Gastroesophageal sphincter (tissue), 4 donors: ENCODE results near the gene CCDC187. TPM values are rescaled to one million over a fixed set of nuclear protein-coding genes. Genes with fewer than 3 reads are reported as not detected.

Experiments
- ATAC-seq: fragments of 150-250 bp; one replicate; pipeline ENCODE4 v1.9.1; 2016; ENCODE audit warnings: mild to moderate bottlenecking, moderate library complexity
- H3K27ac ChIP-seq, 4 donors: fragments of 200-600 bp; sonication (generic) in 3 of 4; 1 replicate in 3 of 4; 2 replicates in 1 of 4; pipeline ENCODE4 v1.5.1; 2016 to 2019
- H3K27me3 ChIP-seq: fragments of 200-600 bp; sonication (generic); one replicate; pipeline ENCODE4 v1.5.1; 2019
- H3K36me3 ChIP-seq, 2 donors: fragments of 200-600 bp; sonication (generic); one replicate each; pipeline ENCODE4 v1.5.1; 2019; ENCODE audit warnings: control low read depth in 1 of 2
- H3K4me1 ChIP-seq, 3 donors: fragments of 200-600 bp; sonication (generic); 1 replicate in 2 of 3; 2 replicates in 1 of 3; pipeline ENCODE4 v1.5.1; 2016 to 2019; ENCODE audit warnings: control low read depth in 2 of 3
- H3K4me3 ChIP-seq, 2 donors: fragments of 200-600 bp; sonication (generic); one replicate each; pipeline ENCODE4 v1.5.1; 2019; ENCODE audit warnings: mild to moderate bottlenecking in 1 of 2, moderate library complexity in 1 of 2
- H3K9me3 ChIP-seq, 3 donors: fragments of 200-600 bp; sonication (generic); one replicate each; pipeline ENCODE4 v1.5.1; 2017 to 2019; ENCODE audit warnings: control low read depth in 2 of 3
- EP300 ChIP-seq: sonication (generic); formaldehyde crosslinking; IDR thresholded peaks from one replicate; pipeline ENCODE4 v1.6.1; 2017; ENCODE audit warnings: antibody characterized with exemption, mild to moderate bottlenecking
- POLR2A ChIP-seq, 2 donors: fragments of 450-650 bp; IDR thresholded peaks; one replicate each; pipeline ENCODE4 v1.6.1; 2017; ENCODE audit warnings: antibody characterized with exemption in 2 of 2, mild to moderate bottlenecking in 2 of 2, moderate library complexity in 1 of 2
- POLR2AphosphoS5 ChIP-seq: sonication (generic); formaldehyde crosslinking; IDR thresholded peaks from one replicate; pipeline ENCODE4 v1.6.1; 2017; ENCODE audit warnings: antibody characterized with exemption
- WGBS, 2 donors: methylation state at CpG; one replicate each; pipeline ENCODE4 v1.1.5; 2018; ENCODE audit warnings: low coverage in 1 of 2; 5-methylcytosine and 5-hydroxymethylcytosine counted together
- total RNA-seq, 4 donors: library from RNA; depleted of rRNA; stranded (reverse); fragments of >200 nt; gene quantifications; one replicate each; pipeline ENCODE4 v1.1.0, GENCODE V29; 2016
- TF ChIP-seq, protein P1 (sequence below), 4 experiments: fragments of 200-600 bp in 2 of 4; fragments of 450-650 bp in 2 of 4; sonication (generic) in 1 of 4; IDR thresholded peaks; one replicate each; pipeline ENCODE4 v1.5.1; 2017 to 2019; ENCODE audit warnings: antibody characterized with exemption in 4 of 4, mild to moderate bottlenecking in 2 of 4, moderate library complexity in 2 of 4

CCDC187 gene
- total RNA-seq, 4 donors from 2014 or later: not detected

DNA sequence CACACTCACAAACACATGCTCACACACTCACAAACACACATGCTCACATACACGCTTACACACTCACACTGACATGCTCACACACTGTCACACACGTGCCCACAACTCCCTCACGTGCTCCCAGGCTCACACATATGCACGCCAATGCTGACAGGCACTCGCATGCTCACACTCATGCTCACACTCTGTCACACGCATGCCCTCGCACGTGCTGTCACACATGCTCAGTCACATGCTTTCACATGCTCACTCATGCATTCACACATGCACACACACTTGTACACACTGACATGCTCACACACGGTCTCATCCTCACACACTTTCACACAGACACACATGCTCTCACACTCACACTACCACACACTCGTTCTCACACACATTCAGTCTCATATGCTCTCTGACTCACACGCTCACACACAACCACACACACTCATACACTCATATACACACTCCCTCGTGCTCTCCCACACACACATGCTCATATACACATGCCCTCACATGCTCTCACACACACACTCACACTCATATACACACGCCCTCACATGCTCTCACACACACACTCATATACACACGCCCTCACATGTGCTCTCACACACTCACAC is 10.3 kb downstream of the CCDC187 start:
- no peak overlapping the region for H3K27ac ChIP-seq
- H3K4me1 ChIP-seq: no peaks in the 10 kb centered on the region
- ATAC-seq: no peak
- H3K36me3 ChIP-seq: no peaks in the 10 kb centered on the region
- TF ChIP-seq, protein P1, sequence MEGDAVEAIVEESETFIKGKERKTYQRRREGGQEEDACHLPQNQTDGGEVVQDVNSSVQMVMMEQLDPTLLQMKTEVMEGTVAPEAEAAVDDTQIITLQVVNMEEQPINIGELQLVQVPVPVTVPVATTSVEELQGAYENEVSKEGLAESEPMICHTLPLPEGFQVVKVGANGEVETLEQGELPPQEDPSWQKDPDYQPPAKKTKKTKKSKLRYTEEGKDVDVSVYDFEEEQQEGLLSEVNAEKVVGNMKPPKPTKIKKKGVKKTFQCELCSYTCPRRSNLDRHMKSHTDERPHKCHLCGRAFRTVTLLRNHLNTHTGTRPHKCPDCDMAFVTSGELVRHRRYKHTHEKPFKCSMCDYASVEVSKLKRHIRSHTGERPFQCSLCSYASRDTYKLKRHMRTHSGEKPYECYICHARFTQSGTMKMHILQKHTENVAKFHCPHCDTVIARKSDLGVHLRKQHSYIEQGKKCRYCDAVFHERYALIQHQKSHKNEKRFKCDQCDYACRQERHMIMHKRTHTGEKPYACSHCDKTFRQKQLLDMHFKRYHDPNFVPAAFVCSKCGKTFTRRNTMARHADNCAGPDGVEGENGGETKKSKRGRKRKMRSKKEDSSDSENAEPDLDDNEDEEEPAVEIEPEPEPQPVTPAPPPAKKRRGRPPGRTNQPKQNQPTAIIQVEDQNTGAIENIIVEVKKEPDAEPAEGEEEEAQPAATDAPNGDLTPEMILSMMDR (IDR thresholded peaks at IDR 0.05): no peak
- no peak for TF ChIP-seq EP300
- no peak for TF ChIP-seq POLR2A (IDR thresholded peaks at IDR 0.05)
- TF ChIP-seq POLR2AphosphoS5: no peak
- peaks cover 64% of the 10 kb centered on the region for H3K27me3 ChIP-seq
- WGBS, 2 donors: 80 to 83% methylated on average over 10 to 14 of the region's 14 CpGs
- no peak overlapping the region for H3K4me3 ChIP-seq
- H3K9me3 ChIP-seq: no peaks in the 10 kb centered on the region

DNA sequence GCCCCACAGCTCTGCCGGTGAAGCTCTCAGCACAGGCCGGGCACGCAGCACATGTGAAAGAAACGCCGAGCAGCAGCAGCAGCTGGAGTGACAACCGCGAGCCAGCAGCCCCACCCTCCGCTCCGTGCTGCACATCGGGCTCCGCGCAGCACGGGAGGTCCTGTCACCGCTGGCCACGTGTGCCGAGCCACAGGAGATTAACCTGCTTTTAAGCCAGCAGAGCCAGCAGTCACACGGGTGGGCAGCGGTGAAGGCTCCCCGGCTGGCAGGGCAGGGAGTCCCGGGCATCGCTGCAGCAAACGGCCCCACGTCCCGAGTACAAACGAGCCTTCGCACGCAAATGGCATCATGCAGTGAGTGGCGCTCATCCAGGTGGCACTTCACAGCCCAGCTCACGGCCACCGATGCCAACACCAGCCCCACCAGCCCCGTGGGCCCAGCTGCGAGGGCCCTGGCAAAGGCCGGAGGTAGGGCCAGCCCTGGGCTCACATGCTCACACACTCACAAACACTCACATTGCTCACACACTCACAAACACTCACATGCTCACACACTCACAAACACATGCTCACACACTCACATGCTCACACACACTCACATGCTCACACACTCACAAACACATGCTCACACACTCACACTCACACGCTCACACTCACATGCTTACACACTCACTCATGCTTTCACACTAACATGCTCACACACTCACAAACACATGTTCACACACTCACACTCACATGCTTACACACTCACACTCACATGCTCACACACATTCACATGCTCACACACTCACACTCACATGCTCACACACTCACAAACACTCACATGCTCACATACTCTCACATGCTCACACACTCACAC is 11.1 kb downstream of the CCDC187 start:
- no peak for ATAC-seq
- no peaks in the 10 kb centered on the region for H3K36me3 ChIP-seq
- no peak overlapping the region for H3K27ac ChIP-seq
- H3K4me3 ChIP-seq: no peak overlapping the region
- TF ChIP-seq POLR2A (IDR thresholded peaks at IDR 0.05) (no peak), POLR2AphosphoS5 (no peak), EP300 (no peak)
- TF ChIP-seq, protein P1 (IDR thresholded peaks at IDR 0.05): no peak
- H3K4me1 ChIP-seq: no peaks in the 10 kb centered on the region
- WGBS, 2 donors: 94 to 97% methylated on average over 2 to 5 of the region's 34 CpGs
- H3K9me3 ChIP-seq: no peaks in the 10 kb centered on the region
- H3K27me3 ChIP-seq: peaks cover 65% of the 10 kb centered on the region

DNA sequence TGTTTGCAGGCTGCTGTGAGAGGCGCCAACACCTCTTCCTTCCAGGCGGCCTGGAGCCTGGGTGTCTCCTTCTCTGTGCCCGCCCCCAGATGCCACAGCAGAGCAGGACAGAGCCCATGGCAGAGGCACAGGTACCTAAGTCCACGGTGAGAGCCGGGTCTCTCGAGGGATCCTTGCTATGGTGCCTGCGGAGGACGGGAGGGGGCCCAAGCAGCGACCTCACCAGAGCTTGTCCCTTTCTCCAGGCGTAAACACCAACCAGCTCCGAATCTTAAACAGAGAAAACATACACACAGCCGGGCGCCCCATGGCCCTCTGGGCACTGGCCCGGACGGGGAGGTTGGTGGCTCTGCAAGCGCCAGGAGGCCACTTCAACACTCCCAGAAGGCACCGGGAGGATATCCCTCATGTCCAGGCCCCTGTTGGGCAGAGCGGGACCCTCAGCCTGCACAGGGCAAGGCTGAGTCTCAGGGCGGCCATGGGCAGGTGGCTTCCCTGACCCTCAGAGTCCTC is 11.8 kb downstream of the CCDC187 start:
- ATAC-seq: no peak
- Histone ChIP-seq H3K27ac (no peak overlapping the region), H3K4me3 (no peak overlapping the region), H3K27me3 (peaks cover 65% of the 10 kb centered on the region), H3K9me3 (no peaks in the 10 kb centered on the region), H3K4me1 (no peaks in the 10 kb centered on the region), H3K36me3 (no peaks in the 10 kb centered on the region)
- TF ChIP-seq, protein P1 (IDR thresholded peaks at IDR 0.05): no peak
- no peak for TF ChIP-seq POLR2A (IDR thresholded peaks at IDR 0.05)
- TF ChIP-seq EP300: no peak
- TF ChIP-seq POLR2AphosphoS5: no peak
- 80% methylated on average over 1 of the region's 19 CpGs; no CpG with 5 or more reads in 1 of the 2 donors for WGBS, 2 donors

DNA sequence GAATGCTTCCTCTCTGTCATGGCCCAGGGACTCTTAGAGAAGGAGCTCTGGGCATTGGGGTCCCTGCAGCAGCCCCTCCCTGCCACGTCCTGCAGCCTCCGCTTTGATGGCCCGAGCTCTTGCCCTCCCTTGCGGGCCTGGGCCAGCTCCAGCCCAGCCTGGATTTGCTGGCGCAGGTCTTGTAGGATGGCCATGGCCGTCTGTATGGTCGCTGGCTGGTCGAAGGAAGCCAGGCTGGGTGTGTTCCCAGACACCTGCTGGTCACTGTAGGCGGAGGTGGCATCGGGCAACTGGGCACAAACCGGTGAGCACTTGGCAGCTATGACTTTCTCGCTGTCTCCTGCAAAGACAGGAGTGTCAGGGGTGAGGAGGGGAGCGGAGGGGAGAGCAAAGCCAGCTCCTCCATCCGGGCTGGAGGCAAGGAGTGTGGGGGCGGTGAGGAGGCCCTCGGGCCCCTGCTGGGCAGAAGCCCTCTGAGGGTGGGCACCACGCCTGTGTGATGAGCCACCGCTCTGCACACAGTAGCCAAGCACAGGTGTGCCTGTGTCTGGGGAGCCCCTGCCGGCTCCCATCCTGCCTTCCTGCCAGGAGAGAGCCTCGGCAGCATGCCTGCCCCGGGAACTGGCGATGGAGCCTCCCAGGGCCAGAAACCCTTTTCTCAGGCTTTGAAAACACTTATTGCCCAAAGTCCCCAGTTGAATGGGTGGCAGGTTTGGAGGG is 12.4 kb downstream of the CCDC187 start:
- H3K27ac ChIP-seq: no peak overlapping the region
- no peak for ATAC-seq
- no peaks in the 10 kb centered on the region for H3K4me1 ChIP-seq
- WGBS, 2 donors: 60 to 65% methylated on average over 3 to 4 of the region's 22 CpGs
- H3K27me3 ChIP-seq: peaks cover 65% of the 10 kb centered on the region
- no peak for TF ChIP-seq POLR2AphosphoS5
- TF ChIP-seq POLR2A (IDR thresholded peaks at IDR 0.05): no peak
- TF ChIP-seq, protein P1 (IDR thresholded peaks at IDR 0.05): no peak
- TF ChIP-seq EP300: no peak
- H3K9me3 ChIP-seq: no peaks in the 10 kb centered on the region
- no peak overlapping the region for H3K4me3 ChIP-seq
- no peaks in the 10 kb centered on the region for H3K36me3 ChIP-seq
